CD14-positive monocyte (primary cell): ENCODE data around the gene PCF11. TPM values are rescaled to one million over a fixed set of nuclear protein-coding genes. Genes with fewer than 3 reads are reported as not detected.

Source experiments
- DNase-seq, 3 donors: peaks; one replicate each; pipeline ENCODE4 v3.0.0-alpha.2; 2011 to 2022
- H2AFZ ChIP-seq: 2 replicates; pipeline ENCODE4 v1.6.0; 2012; ENCODE audit warnings: mild to moderate bottlenecking, low read depth, low read length, inconsistent platforms; ENCODE audit not compliant: insufficient read depth, poor library complexity, severe bottlenecking
- H3K27ac ChIP-seq, 2 donors: 1 replicate in 1 of 2; 2 replicates in 1 of 2; pipeline ENCODE4 v1.5.1; 2012 to 2013; ENCODE audit warnings: low read length in 2 of 2, control low read depth in 1 of 2, inconsistent platforms in 1 of 2, low read depth in 1 of 2, mild to moderate bottlenecking in 1 of 2
- H3K27me3 ChIP-seq, 2 donors: one replicate each; pipeline versions ENCODE4 v1.6.0 to v1.6.1; 2011 to 2013; ENCODE audit warnings: low read length in 2 of 2; ENCODE audit not compliant: control insufficient read depth in 2 of 2, insufficient read depth in 2 of 2
- H3K36me3 ChIP-seq, 2 donors: replicated peaks in 1 of 2; 1 replicate in 1 of 2; 2 replicates in 1 of 2; pipeline versions ENCODE4 v1.5.1 to v1.6.1; 2012 to 2013; ENCODE audit warnings: low read length in 2 of 2, control low read depth in 1 of 2, inconsistent platforms in 1 of 2, mild to moderate bottlenecking in 1 of 2; ENCODE audit not compliant: insufficient read depth in 2 of 2, control insufficient read depth in 1 of 2
- H3K4me1 ChIP-seq, 2 donors: 1 replicate in 1 of 2; 2 replicates in 1 of 2; pipeline versions ENCODE4 v1.5.1 to v1.6.1; 2012 to 2013; ENCODE audit warnings: low read length in 2 of 2, control low read depth in 1 of 2, inconsistent platforms in 1 of 2, mild to moderate bottlenecking in 1 of 2, moderate library complexity in 1 of 2; ENCODE audit not compliant: insufficient read depth in 2 of 2, control insufficient read depth in 1 of 2
- H3K4me2 ChIP-seq: replicated peaks from 2 replicates; pipeline ENCODE3; 2012; ENCODE audit warnings: low read length, moderate library complexity, mild to moderate bottlenecking; ENCODE audit not compliant: poor library complexity, severe bottlenecking; ENCODE audit errors: extremely low read depth
- H3K4me3 ChIP-seq, 3 experiments: fragments of 200-600 bp in 1 of 3; sonication (generic) in 1 of 3; replicated peaks in 1 of 3; 1 replicate in 2 of 3; 2 replicates in 1 of 3; pipeline ENCODE4 v1.5.1; 2011 to 2013; ENCODE audit warnings: low read length in 3 of 3, mild to moderate bottlenecking in 3 of 3, control low read depth in 2 of 3, low read depth in 2 of 3, inconsistent platforms in 1 of 3, moderate library complexity in 1 of 3
- H3K79me2 ChIP-seq: 2 replicates; pipeline ENCODE4 v1.6.0; 2012; ENCODE audit warnings: mild to moderate bottlenecking, control low read depth, inconsistent platforms, low read length, moderate library complexity; ENCODE audit not compliant: insufficient read depth
- H3K9ac ChIP-seq: 2 replicates; pipeline ENCODE4 v1.6.0; 2017; ENCODE audit warnings: low read length, mild to moderate bottlenecking; ENCODE audit not compliant: insufficient read depth, poor library complexity, severe bottlenecking
- H3K9me3 ChIP-seq, 2 donors: replicated peaks in 1 of 2; 1 replicate in 1 of 2; 2 replicates in 1 of 2; pipeline versions ENCODE4 v1.5.1 to v1.6.1; 2012 to 2013; ENCODE audit warnings: low read length in 2 of 2, control low read depth in 1 of 2; ENCODE audit not compliant: control insufficient read depth in 1 of 2, insufficient read depth in 1 of 2
- H4K20me1 ChIP-seq: 2 replicates; pipeline ENCODE4 v1.6.0; 2012; ENCODE audit warnings: mild to moderate bottlenecking, low read length, control low read depth, moderate library complexity; ENCODE audit not compliant: insufficient read depth
- H3K27ac Mint-ChIP-seq, 7 donors: one replicate each; pipeline ENCODE4 v1.8.0; 2020; ENCODE audit warnings: mild to moderate bottlenecking in 7 of 7, mixed read lengths in 7 of 7, moderate library complexity in 6 of 7, inconsistent platforms in 2 of 7
- H3K27me3 Mint-ChIP-seq, 3 donors: one replicate each; pipeline ENCODE4 v1.8.0; 2021 to 2022; ENCODE audit warnings: low read depth in 3 of 3, mild to moderate bottlenecking in 3 of 3, mixed read lengths in 3 of 3, moderate library complexity in 3 of 3, inconsistent platforms in 1 of 3
- H3K36me3 Mint-ChIP-seq, 2 donors: one replicate each; pipeline ENCODE4 v1.8.0; 2020; ENCODE audit warnings: mixed read lengths in 2 of 2, inconsistent platforms in 1 of 2, mild to moderate bottlenecking in 1 of 2
- H3K4me1 Mint-ChIP-seq: one replicate; pipeline ENCODE4 v1.8.0; 2020; ENCODE audit warnings: mild to moderate bottlenecking, mixed read lengths
- H3K4me3 Mint-ChIP-seq, 2 donors: one replicate each; pipeline ENCODE4 v1.8.0; 2020; ENCODE audit warnings: mild to moderate bottlenecking in 2 of 2, mixed read lengths in 2 of 2, moderate library complexity in 1 of 2
- H3K9me3 Mint-ChIP-seq, 7 donors: one replicate each; pipeline ENCODE4 v1.8.0; 2020 to 2022; ENCODE audit warnings: mixed read lengths in 7 of 7, mild to moderate bottlenecking in 6 of 7, moderate library complexity in 6 of 7, inconsistent platforms in 2 of 7
- WGBS: methylation state at CpG from one replicate; pipeline ENCODE4 v1.1.5; 2013; ENCODE audit warnings: missing lambda C conversion rate; ENCODE audit not compliant: insufficient coverage; 5-methylcytosine and 5-hydroxymethylcytosine counted together
- intact Hi-C, 2 donors: fragments of 100-400 bp; cut with micrococcal nuclease; formaldehyde crosslinking; loops; one replicate each; pipeline versions ENCODE4 v1.15.0 to v1.15.1; 2023
- polyA plus RNA-seq, 3 donors: library from polyadenylated mRNA; depleted of rRNA in 1 of 3; unstranded in 2 of 3; stranded (reverse) in 1 of 3; fragments of 300-500 nt in 2 of 3; fragments of >200 nt in 1 of 3; fragmentation: Illumina TruSeq in 2 of 3; gene quantifications; 1 replicate in 2 of 3; 2 replicates in 1 of 3; pipeline ENCODE4 v1.2.3, GENCODE V29; 2012 to 2021
- TF ChIP-seq, protein P1 (sequence below): fragments of 200-600 bp; IDR thresholded peaks from one replicate; pipeline ENCODE4 v1.8.0; 2022; ENCODE audit warnings: antibody characterized with exemption, mild to moderate bottlenecking

PCF11 gene
- polyA plus RNA-seq, 3 donors, result 8.3 to 78.1 (median 15.7) TPM

- Histone ChIP-seq H3K79me2 (no peaks in the 10 kb centered on the region), H3K27me3 (no peaks in the 10 kb centered on the region), H4K20me1 (no peaks in the 10 kb centered on the region), H3K9me3 (no peaks in the 10 kb centered on the region), H3K4me1 (peaks cover 0 to 9% of the 10 kb centered on the region in 2 donors), H3K4me3 (no peak overlapping the region), H2AFZ (no peak overlapping the region), H3K9ac (no peak overlapping the region), H3K36me3 (no peaks in the 10 kb centered on the region), H3K27ac (no peak overlapping the region), H3K4me2 (no peak overlapping the region)
- Mint-ChIP-seq H3K27ac (no peak overlapping the region), H3K27me3 (peaks cover 1 to 8% (median 3%) of the 10 kb centered on the region in 3 donors), H3K4me3 (no peak overlapping the region), H3K4me1 (peaks cover 9% of the 10 kb centered on the region), H3K36me3 (no peaks in the 10 kb centered on the region), H3K9me3 (peaks cover 0 to 3% (median 0%) of the 10 kb centered on the region in 7 donors)
- TF ChIP-seq, protein P1, sequence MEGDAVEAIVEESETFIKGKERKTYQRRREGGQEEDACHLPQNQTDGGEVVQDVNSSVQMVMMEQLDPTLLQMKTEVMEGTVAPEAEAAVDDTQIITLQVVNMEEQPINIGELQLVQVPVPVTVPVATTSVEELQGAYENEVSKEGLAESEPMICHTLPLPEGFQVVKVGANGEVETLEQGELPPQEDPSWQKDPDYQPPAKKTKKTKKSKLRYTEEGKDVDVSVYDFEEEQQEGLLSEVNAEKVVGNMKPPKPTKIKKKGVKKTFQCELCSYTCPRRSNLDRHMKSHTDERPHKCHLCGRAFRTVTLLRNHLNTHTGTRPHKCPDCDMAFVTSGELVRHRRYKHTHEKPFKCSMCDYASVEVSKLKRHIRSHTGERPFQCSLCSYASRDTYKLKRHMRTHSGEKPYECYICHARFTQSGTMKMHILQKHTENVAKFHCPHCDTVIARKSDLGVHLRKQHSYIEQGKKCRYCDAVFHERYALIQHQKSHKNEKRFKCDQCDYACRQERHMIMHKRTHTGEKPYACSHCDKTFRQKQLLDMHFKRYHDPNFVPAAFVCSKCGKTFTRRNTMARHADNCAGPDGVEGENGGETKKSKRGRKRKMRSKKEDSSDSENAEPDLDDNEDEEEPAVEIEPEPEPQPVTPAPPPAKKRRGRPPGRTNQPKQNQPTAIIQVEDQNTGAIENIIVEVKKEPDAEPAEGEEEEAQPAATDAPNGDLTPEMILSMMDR, result no peak
- no CpG with 5 or more reads among the region's 4 CpGs for WGBS
- no peak for DNase-seq
- intact Hi-C loops, result no loop called here
These were observed 32.1 kb upstream of the PCF11 start for GRCh38 chr11:83124636-83125424.

DNA sequence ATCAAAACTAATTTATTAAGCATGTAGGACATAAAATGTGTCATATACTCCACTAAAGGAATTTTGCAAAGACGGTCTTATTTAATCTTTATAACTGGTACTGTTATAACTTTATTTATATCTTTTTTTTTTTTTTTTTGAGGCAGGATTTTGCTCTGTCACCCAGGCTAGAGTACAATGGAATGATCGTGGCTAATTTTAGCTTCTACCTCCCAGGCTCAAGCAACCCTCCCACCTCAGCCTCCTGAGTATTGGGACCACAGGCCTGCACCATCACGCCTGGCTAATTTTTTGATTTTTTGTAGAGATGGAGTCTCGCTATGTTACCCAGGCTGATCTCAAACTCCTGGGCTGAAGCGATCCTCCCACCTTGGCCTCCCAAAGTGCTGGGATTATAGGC is 31.4 kb upstream of the PCF11 start:
- H3K27ac Mint-ChIP-seq, result no peak overlapping the region
- H3K9me3 Mint-ChIP-seq, result peaks cover 0 to 6% (median 0%) of the 10 kb centered on the region in 7 donors
- H3K4me1 Mint-ChIP-seq, result peaks cover 9% of the 10 kb centered on the region
- Histone ChIP-seq H3K27ac (no peak overlapping the region), H3K9ac (no peak overlapping the region), H2AFZ (no peak overlapping the region), H3K4me2 (no peak overlapping the region), H3K79me2 (no peaks in the 10 kb centered on the region), H3K27me3 (no peaks in the 10 kb centered on the region), H3K4me3 (no peak overlapping the region), H4K20me1 (no peaks in the 10 kb centered on the region), H3K4me1 (peaks cover 0 to 9% of the 10 kb centered on the region in 2 donors), H3K9me3 (no peaks in the 10 kb centered on the region), H3K36me3 (no peaks in the 10 kb centered on the region)
- TF ChIP-seq, protein P1, result no peak
- intact Hi-C loops, result no loop called here
- no CpG with 5 or more reads among the region's 5 CpGs for WGBS
- peaks cover 3 to 8% (median 3%) of the 10 kb centered on the region in 3 donors for H3K27me3 Mint-ChIP-seq
- H3K36me3 Mint-ChIP-seq, result no peaks in the 10 kb centered on the region
- no peak for DNase-seq
- H3K4me3 Mint-ChIP-seq, result no peak overlapping the region
